ENCODE measurements around the gene SLC6A3.

The SLC6A3 gene

GRCh38 chr5:1394881-1395860, 50.1 kb downstream of the SLC6A3 start:
- no peaks in the 10 kb centered on the region for H3K4me1 ChIP-seq (ENCODE audit: control insufficient read depth in 1 of 2, insufficient read depth in 1 of 2, low read depth in 1 of 2, low read length in 1 of 2)
- H3K27me3 ChIP-seq, result peaks cover 86% of the 10 kb centered on the region
- no peak overlapping the region for H3K27ac ChIP-seq
- no peaks in the 10 kb centered on the region for H3K36me3 ChIP-seq
- no peak overlapping the region for H3K4me3 ChIP-seq (ENCODE audit: low read depth in 1 of 2, low read length in 1 of 2)
- TF ChIP-seq CTCF (IDR thresholded peaks at IDR 0.05), result no peak
- no peaks in the 10 kb centered on the region for H3K9me3 ChIP-seq

GRCh38 chr5:1393571-1394501, 51.4 kb downstream of the SLC6A3 start:
- peaks cover 92% of the 10 kb centered on the region for H3K27me3 ChIP-seq
- no peak overlapping the region for H3K27ac ChIP-seq
- H3K36me3 ChIP-seq, result no peaks in the 10 kb centered on the region
- no peaks in the 10 kb centered on the region for H3K4me1 ChIP-seq (ENCODE audit: control insufficient read depth in 1 of 2, insufficient read depth in 1 of 2, low read depth in 1 of 2, low read length in 1 of 2)
- TF ChIP-seq CTCF (IDR thresholded peaks at IDR 0.05), result no peak
- H3K9me3 ChIP-seq, result no peaks in the 10 kb centered on the region
- no peak overlapping the region for H3K4me3 ChIP-seq (ENCODE audit: low read depth in 1 of 2, low read length in 1 of 2)

GRCh38 chr5:1392801-1393565, 52.3 kb downstream of the SLC6A3 start:
- Histone ChIP-seq H3K36me3 (no peaks in the 10 kb centered on the region), H3K9me3 (no peaks in the 10 kb centered on the region), H3K27me3 (peaks cover 98% of the 10 kb centered on the region), H3K4me1 (ENCODE audit: control insufficient read depth in 1 of 2, insufficient read depth in 1 of 2, low read depth in 1 of 2, low read length in 1 of 2) (no peaks in the 10 kb centered on the region), H3K4me3 (ENCODE audit: low read depth in 1 of 2, low read length in 1 of 2) (no peak overlapping the region), H3K27ac (no peak overlapping the region)
- no peak for TF ChIP-seq CTCF (IDR thresholded peaks at IDR 0.05)

- Histone ChIP-seq H3K4me1 (ENCODE audit: control insufficient read depth in 1 of 2, insufficient read depth in 1 of 2, low read depth in 1 of 2, low read length in 1 of 2) (no peaks in the 10 kb centered on the region), H3K36me3 (no peaks in the 10 kb centered on the region), H3K27ac (no peak overlapping the region), H3K9me3 (no peaks in the 10 kb centered on the region), H3K4me3 (ENCODE audit: low read depth in 1 of 2, low read length in 1 of 2) (no peak overlapping the region), H3K27me3 (peaks cover 98% of the 10 kb centered on the region)
- no peak for TF ChIP-seq CTCF (IDR thresholded peaks at IDR 0.05)
Measured at GRCh38 chr5:1392261-1392660, 53.0 kb downstream of the SLC6A3 start.

- H3K27ac ChIP-seq, result no peak overlapping the region
- TF ChIP-seq CTCF (IDR thresholded peaks at IDR 0.05), result no peak
- H3K4me3 ChIP-seq (ENCODE audit: low read depth in 1 of 2, low read length in 1 of 2), result no peak overlapping the region
- H3K36me3 ChIP-seq, result no peaks in the 10 kb centered on the region
- H3K4me1 ChIP-seq (ENCODE audit: control insufficient read depth in 1 of 2, insufficient read depth in 1 of 2, low read depth in 1 of 2, low read length in 1 of 2), result peaks cover under 1% of the 10 kb centered on the region in 2 experiments
- peaks cover 98% of the 10 kb centered on the region for H3K27me3 ChIP-seq
- H3K9me3 ChIP-seq, result no peaks in the 10 kb centered on the region
Measured at GRCh38 chr5:1391691-1392090, 53.5 kb downstream of the SLC6A3 start.
